NB4 (cell line): ENCODE results near the gene CCDC85C.

Source experiments
- POLR2A ChIP-seq: IDR thresholded peaks from 2 replicates; pipeline ENCODE4 v1.6.1; 2011; ENCODE audit warnings: mild to moderate bottlenecking; ENCODE audit not compliant: insufficient read length; ENCODE audit errors: extremely low read depth
- TF ChIP-seq, protein P1 (sequence below): IDR thresholded peaks from one replicate; pipeline ENCODE4 v1.5.1; 2012; ENCODE audit warnings: low read depth, low read length

DNA sequence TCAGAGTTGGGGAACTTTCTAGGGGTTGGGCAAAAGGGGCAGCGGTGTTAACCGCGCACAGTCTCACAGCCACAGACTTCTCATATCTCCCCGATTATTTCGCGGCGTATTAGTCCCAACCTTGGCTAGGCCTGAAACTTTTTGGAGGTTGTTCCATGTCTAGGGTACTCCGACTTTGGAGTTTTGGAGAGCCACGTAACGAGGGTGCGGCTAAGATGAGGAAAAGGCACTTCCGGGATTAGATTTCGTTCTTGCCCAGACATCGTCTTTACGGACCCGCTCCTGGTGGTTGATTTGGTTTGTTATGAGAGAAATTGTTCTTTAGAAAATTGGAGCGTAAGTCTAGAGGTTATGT, 122.3 kb downstream of the CCDC85C start:
- TF ChIP-seq, protein P1, sequence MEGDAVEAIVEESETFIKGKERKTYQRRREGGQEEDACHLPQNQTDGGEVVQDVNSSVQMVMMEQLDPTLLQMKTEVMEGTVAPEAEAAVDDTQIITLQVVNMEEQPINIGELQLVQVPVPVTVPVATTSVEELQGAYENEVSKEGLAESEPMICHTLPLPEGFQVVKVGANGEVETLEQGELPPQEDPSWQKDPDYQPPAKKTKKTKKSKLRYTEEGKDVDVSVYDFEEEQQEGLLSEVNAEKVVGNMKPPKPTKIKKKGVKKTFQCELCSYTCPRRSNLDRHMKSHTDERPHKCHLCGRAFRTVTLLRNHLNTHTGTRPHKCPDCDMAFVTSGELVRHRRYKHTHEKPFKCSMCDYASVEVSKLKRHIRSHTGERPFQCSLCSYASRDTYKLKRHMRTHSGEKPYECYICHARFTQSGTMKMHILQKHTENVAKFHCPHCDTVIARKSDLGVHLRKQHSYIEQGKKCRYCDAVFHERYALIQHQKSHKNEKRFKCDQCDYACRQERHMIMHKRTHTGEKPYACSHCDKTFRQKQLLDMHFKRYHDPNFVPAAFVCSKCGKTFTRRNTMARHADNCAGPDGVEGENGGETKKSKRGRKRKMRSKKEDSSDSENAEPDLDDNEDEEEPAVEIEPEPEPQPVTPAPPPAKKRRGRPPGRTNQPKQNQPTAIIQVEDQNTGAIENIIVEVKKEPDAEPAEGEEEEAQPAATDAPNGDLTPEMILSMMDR = no peak
- no peak for TF ChIP-seq POLR2A
